Large intestine (tissue), 3 donors: ENCODE measurements around the gene GALNT8. TPM values are rescaled to one million over a fixed set of nuclear protein-coding genes. Genes with fewer than 3 reads are reported as not detected.

Source experiments
- DNase-seq, 2 donors: peaks; one replicate each; pipeline versions ENCODE4 v3.0.0 to v3.0.0-alpha.2; 2013
- H3K27ac ChIP-seq: one replicate; pipeline ENCODE4 v1.5.1; 2013; ENCODE audit warnings: low read length
- H3K27me3 ChIP-seq: 2 replicates; pipeline ENCODE4 v1.6.1; 2013; ENCODE audit warnings: low read length; ENCODE audit not compliant: control insufficient read depth, insufficient read depth
- H3K36me3 ChIP-seq: 2 replicates; pipeline ENCODE4 v1.6.1; 2013; ENCODE audit warnings: low read length; ENCODE audit not compliant: control insufficient read depth, insufficient read depth
- H3K4me1 ChIP-seq: one replicate; pipeline ENCODE4 v1.6.1; 2013; ENCODE audit warnings: low read length; ENCODE audit not compliant: control insufficient read depth, insufficient read depth
- H3K4me3 ChIP-seq: one replicate; pipeline ENCODE4 v1.5.1; 2013; ENCODE audit warnings: low read length
- H3K9me3 ChIP-seq: one replicate; pipeline ENCODE4 v1.6.1; 2013; ENCODE audit warnings: mild to moderate bottlenecking, low read depth, low read length, moderate library complexity; ENCODE audit not compliant: control insufficient read depth
- WGBS: methylation state at CpG from one replicate; pipeline ENCODE4 v1.1.5; 2013; ENCODE audit warnings: low lambda C conversion rate; ENCODE audit not compliant: insufficient coverage; 5-methylcytosine and 5-hydroxymethylcytosine counted together
- polyA plus RNA-seq: library from polyadenylated mRNA; unstranded; fragments of 120-200 nt; gene quantifications from one replicate; pipeline ENCODE4 v1.2.1, GENCODE V29; 2013

Gene GALNT8
- polyA plus RNA-seq, 1 donor: 19.5 TPM

- H3K36me3 ChIP-seq: no peaks in the 10 kb centered on the region
- no peaks in the 10 kb centered on the region for H3K9me3 ChIP-seq
- no peak overlapping the region for H3K27ac ChIP-seq
- WGBS: no CpG with 5 or more reads among the region's 3 CpGs
- H3K4me3 ChIP-seq: no peak overlapping the region
- no peak for DNase-seq
- no peaks in the 10 kb centered on the region for H3K4me1 ChIP-seq
- H3K27me3 ChIP-seq: no peaks in the 10 kb centered on the region
Measured at GRCh38 chr12:4794491-4794890, 74.3 kb downstream of the GALNT8 start.

GRCh38 chr12:4796216-4796615, 76.0 kb downstream of the GALNT8 start:
- no peak for DNase-seq
- no peaks in the 10 kb centered on the region for H3K9me3 ChIP-seq
- no peaks in the 10 kb centered on the region for H3K4me1 ChIP-seq
- no peaks in the 10 kb centered on the region for H3K27me3 ChIP-seq
- H3K27ac ChIP-seq: no peak overlapping the region
- no CpG with 5 or more reads among the region's 9 CpGs for WGBS
- no peaks in the 10 kb centered on the region for H3K36me3 ChIP-seq
- H3K4me3 ChIP-seq: no peak overlapping the region

GRCh38 chr12:4796694-4797482, 76.7 kb downstream of the GALNT8 start:
- no peaks in the 10 kb centered on the region for H3K4me1 ChIP-seq
- no peaks in the 10 kb centered on the region for H3K36me3 ChIP-seq

GRCh38 chr12:4800555-4800954, 80.4 kb downstream of the GALNT8 start:
- no peak overlapping the region for H3K4me3 ChIP-seq
- no peak for DNase-seq

More at GRCh38 chr12:4796694-4797482, 76.7 kb downstream of the GALNT8 start:
- WGBS: no CpG with 5 or more reads among the region's 9 CpGs
- H3K27me3 ChIP-seq: no peaks in the 10 kb centered on the region
- DNase-seq: no peak
- H3K27ac ChIP-seq: peak overlapping the region; percentile 11
- no peak overlapping the region for H3K4me3 ChIP-seq
- H3K9me3 ChIP-seq: no peaks in the 10 kb centered on the region

GRCh38 chr12:4802841-4803240, 82.6 kb downstream of the GALNT8 start:
- H3K4me1 ChIP-seq: no peaks in the 10 kb centered on the region
- no peaks in the 10 kb centered on the region for H3K9me3 ChIP-seq
- no peak overlapping the region for H3K27ac ChIP-seq
- no CpG with 5 or more reads among the region's 2 CpGs for WGBS
- H3K27me3 ChIP-seq: peaks cover 10% of the 10 kb centered on the region
- no peak overlapping the region for H3K4me3 ChIP-seq
- H3K36me3 ChIP-seq: no peaks in the 10 kb centered on the region
- no peak for DNase-seq

More at GRCh38 chr12:4800555-4800954, 80.4 kb downstream of the GALNT8 start:
- H3K36me3 ChIP-seq: no peaks in the 10 kb centered on the region
- H3K27me3 ChIP-seq: no peaks in the 10 kb centered on the region
- no peak overlapping the region for H3K27ac ChIP-seq
- no peaks in the 10 kb centered on the region for H3K4me1 ChIP-seq
- no peaks in the 10 kb centered on the region for H3K9me3 ChIP-seq

GRCh38 chr12:4806439-4807115, 86.4 kb downstream of the GALNT8 start:
- H3K27ac ChIP-seq: no peak overlapping the region
- peaks cover 4% of the 10 kb centered on the region for H3K9me3 ChIP-seq
- H3K4me3 ChIP-seq: no peak overlapping the region
- H3K27me3 ChIP-seq: peaks cover 43% of the 10 kb centered on the region
- WGBS: 57% methylated on average over 3 of the region's 8 CpGs
- no peaks in the 10 kb centered on the region for H3K4me1 ChIP-seq
- no peak for DNase-seq
- H3K36me3 ChIP-seq: no peaks in the 10 kb centered on the region

- H3K36me3 ChIP-seq: no peaks in the 10 kb centered on the region
- H3K27me3 ChIP-seq: peaks cover 45% of the 10 kb centered on the region
- no peak overlapping the region for H3K27ac ChIP-seq
- H3K4me1 ChIP-seq: no peaks in the 10 kb centered on the region
- DNase-seq: no peak
- WGBS: 71% methylated on average over 1 of the region's 6 CpGs
- no peak overlapping the region for H3K4me3 ChIP-seq
- peaks cover 4% of the 10 kb centered on the region for H3K9me3 ChIP-seq
Measured at GRCh38 chr12:4807116-4807783, 87.0 kb downstream of the GALNT8 start.

GRCh38 chr12:4807813-4808212, 87.6 kb downstream of the GALNT8 start:
- no peak for DNase-seq
- no peaks in the 10 kb centered on the region for H3K36me3 ChIP-seq
- peaks cover 45% of the 10 kb centered on the region for H3K27me3 ChIP-seq
- H3K27ac ChIP-seq: no peak overlapping the region
- no peak overlapping the region for H3K4me3 ChIP-seq
- no peaks in the 10 kb centered on the region for H3K4me1 ChIP-seq
- no CpG with 5 or more reads among the region's 2 CpGs for WGBS
- H3K9me3 ChIP-seq: peaks cover 4% of the 10 kb centered on the region

- H3K4me3 ChIP-seq: no peak overlapping the region
- H3K27me3 ChIP-seq: peaks cover 46% of the 10 kb centered on the region
- no peaks in the 10 kb centered on the region for H3K4me1 ChIP-seq
- H3K36me3 ChIP-seq: no peaks in the 10 kb centered on the region
- H3K27ac ChIP-seq: no peak overlapping the region
- no CpG with 5 or more reads among the region's 35 CpGs for WGBS
- H3K9me3 ChIP-seq: peaks cover 4% of the 10 kb centered on the region
- DNase-seq: peak; percentile 33 to 36
Measured at GRCh38 chr12:4809013-4809448, 88.8 kb downstream of the GALNT8 start.

GRCh38 chr12:4809449-4810218, 89.4 kb downstream of the GALNT8 start:
- DNase-seq: peak in 1 of 2 donors; percentile 23
- peaks cover 4% of the 10 kb centered on the region for H3K9me3 ChIP-seq
- H3K27me3 ChIP-seq: peaks cover 50% of the 10 kb centered on the region
- H3K27ac ChIP-seq: peak overlapping the region; percentile 26
- no CpG with 5 or more reads among the region's 80 CpGs for WGBS
- no peaks in the 10 kb centered on the region for H3K36me3 ChIP-seq
- no peaks in the 10 kb centered on the region for H3K4me1 ChIP-seq
- H3K4me3 ChIP-seq: peak overlapping the region; percentile 47
